Measurements from ENCODE around the gene FCRLB.
A peak's percentile ranks its signal among the peaks of the same experiment; 100 is the strongest.
"Not testable (repeated sequence)": the region's sequence is repeated elsewhere in the genome, so short reads cannot be mapped to it uniquely, and the experiment has no call there.

The FCRLB gene

GRCh38 chr1:161747801-161748200, 26.5 kb downstream of the FCRLB start:
- no peak for DNase-seq

GRCh38 chr1:161749509-161750407, 28.4 kb downstream of the FCRLB start, which contains the start of gene DUSP12:
Gene DUSP12, plus strand, starts transcription at chr1:161749786. Its CDS starts 16 bp downstream, at chr1:161749802.
- peak; percentile 95 for DNase-seq

DNA sequence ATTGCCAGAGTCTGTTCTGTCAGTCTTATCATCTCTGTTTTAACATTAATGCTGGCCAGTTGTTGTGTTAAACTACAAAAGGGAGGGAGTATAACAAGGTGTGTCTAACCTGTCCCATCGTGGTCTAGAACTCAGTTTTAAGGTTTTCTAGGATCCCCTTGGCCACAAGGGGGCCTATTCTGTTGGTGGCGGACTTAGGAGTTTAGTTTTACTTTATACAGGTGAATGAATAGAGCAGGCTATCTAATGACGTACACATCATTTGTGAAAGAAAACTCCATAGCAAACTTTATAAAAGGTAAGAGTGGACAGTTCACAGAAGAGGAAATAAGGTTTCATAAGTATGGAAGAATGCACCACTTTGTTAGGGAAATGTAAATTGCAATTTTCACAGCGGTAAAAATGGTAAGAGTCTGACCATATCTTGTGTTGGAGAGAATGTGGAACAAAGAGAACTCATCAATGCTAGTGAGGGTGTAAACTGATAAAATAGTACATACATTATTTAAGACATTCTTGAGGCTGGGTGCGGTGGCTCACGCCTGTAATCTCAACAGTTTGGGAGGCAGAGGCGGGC, 42.3 kb downstream of the FCRLB start:
- no peak for DNase-seq

GRCh38 chr1:161766102-161766981, 45.0 kb downstream of the FCRLB start, which contains the start of gene ATF6:
Gene ATF6, plus strand, starts transcription at chr1:161766320. Its CDS starts 41 bp downstream, at chr1:161766361.
- DNase-seq, result peak; percentile 88

DNA sequence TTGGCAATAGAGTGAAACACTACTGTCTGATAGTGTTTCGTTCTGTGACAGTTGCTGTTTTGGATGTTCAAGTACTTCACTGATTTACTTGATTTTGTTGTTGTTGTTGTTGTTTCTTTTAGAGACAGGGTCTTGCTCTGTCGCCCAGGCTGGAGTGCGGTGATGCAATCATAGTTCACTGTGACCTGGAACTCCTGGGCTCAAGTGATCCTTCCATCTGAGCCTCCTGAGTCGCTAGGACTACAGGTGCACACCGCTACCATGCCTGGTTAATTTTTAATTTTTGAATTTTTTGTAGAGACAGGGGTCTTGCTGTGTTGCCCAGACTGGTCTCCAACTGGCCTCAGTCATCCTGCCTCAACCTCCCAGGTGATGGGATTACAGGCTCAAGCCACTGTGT, 47.1 kb downstream of the FCRLB start:
- DNase-seq, result no peak

DNA sequence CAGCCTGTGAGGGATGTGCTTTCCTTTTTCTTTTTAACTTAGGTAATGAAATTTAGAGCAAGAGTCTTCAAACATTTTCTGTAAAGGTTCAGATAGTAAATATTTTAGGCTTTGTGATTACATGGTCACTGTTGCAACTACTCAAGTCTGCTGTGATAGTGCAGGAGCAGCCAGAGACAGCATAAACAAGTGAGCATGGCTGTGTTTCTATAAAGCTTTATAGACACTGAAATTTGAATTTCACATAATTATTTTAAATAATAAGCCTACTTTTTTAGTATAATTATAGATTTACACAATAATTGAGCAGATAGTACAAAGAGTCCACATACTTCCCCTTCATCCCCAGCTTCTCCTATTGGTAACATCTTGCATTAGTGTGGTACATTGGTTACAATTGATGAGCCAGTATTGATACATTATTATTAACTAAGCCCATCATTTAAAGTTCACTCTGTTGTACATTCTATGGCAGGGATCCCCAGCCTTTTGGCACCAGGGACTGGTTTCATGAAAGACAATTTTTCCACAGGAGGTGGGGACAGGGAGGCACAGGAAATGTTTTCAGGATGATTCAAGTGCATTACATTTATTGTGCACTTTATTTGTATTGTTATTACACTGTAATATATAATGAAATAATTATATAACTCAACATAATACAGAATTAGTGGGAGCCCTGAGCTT, 47.8 kb downstream of the FCRLB start:
- no peak for DNase-seq

GRCh38 chr1:161769673-161770045, 48.3 kb downstream of the FCRLB start:
- DNase-seq, result not testable (repeated sequence)

DNA sequence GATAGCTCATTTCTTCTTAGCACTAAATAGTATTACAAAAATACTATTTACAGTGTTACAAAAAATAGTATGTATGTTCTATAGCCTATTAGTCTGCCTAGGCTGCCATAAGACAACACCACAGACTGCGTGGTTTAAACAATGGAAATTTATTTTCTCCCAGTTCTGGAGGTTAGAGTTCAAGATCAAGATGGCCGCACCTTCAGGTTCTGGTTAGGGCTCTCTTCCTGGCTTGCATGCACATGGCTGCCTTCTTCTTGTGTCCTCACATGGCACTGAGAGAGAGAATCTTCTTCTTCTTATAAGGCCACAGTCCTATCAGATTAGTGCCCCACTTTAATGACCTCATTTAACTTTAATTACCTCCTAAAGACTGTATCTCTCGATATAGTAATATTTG, 48.9 kb downstream of the FCRLB start:
- no peak for DNase-seq

DNA sequence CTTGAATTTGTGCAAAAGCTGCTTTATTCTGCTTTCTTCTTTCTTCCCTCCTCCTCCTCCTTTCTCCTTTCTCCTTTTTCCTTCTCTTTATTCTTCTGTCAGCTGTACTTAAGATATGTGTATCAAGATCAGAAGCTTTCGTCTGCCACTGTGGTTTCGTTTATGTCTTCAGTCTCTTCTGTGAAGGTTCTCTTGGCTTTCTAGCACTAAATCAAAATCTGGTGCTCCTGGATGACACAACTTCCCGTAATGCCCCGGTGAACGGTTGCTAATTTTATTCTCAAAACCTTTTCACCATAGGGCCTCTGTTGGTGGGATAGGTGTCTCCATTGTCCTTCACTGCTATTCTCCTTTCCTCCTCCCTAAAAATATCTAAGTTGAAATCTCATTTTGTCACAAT, 49.8 kb downstream of the FCRLB start:
- DNase-seq, result no peak

DNA sequence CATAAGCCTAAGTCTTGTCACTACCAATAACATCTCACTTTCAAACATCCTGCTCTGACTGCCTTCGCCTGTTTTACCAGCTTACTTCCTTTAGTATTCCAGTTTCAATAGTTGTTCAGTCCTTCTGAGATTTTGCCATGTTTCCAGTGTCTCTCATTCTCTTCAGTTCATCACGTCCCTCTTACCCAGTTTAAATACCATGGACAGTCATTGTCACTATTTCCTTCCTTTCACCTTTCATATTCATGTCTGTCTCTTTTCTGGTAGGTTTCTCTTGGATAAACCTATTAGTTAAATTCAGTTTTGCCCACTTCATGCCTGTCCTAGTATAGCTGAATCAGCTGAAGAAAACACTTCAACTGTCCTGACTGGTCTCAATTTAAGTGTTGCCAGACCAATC, 50.6 kb downstream of the FCRLB start:
- no peak for DNase-seq

GRCh38 chr1:161772397-161772796, 51.1 kb downstream of the FCRLB start:
- DNase-seq, result no peak

- DNase-seq, result no peak
Measured at GRCh38 chr1:161773791-161774190, 52.4 kb downstream of the FCRLB start.

GRCh38 chr1:161777261-161777660, 55.9 kb downstream of the FCRLB start:
- no peak for DNase-seq

Data from DMS79 treated with DMSO at 0.1 percent for 48 hours (cell line).